ENCODE results near the gene GP5. TPM values are rescaled to one million over a fixed set of nuclear protein-coding genes. Genes with fewer than 3 reads are reported as not detected.

GP5 gene
- total RNA-seq, 1 experiment from 2014 or later, result 0.15 TPM

DNA sequence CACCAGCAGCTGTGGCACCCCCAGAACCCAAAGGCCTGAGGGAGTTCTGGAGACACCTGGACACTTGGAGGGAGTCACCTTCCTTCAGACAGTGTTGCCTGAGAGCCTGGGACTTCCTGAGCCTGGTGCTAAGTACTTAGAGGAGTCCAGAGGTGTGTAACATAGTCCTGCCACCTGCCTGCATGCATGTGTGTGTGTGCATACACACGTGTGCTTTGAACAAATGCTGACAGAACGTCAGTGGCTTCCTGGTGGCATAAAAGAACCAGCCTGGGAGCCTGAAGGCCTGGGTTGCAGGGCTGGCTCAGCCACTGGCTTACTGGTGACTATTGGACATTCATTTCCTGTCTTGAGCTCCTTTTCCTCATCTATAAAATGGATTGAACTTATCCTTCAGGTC, 44.8 kb downstream of the GP5 start:
- no peak overlapping the region for H2AFZ ChIP-seq (ENCODE audit: low read depth, low read length, poor library complexity, severe bottlenecking)
- H3K9me3 ChIP-seq (ENCODE audit: control insufficient read depth in 1 of 2, insufficient read depth in 1 of 2, low read depth in 1 of 2, low read length in 2 of 2), result no peaks in the 10 kb centered on the region
- no TSS peak for BruUV-seq (replicated peaks)
- no peaks in the 10 kb centered on the region for H3K36me3 ChIP-seq (ENCODE audit: control insufficient read depth in 1 of 2, insufficient read depth in 2 of 2, low read length in 2 of 2)
- no peak overlapping the region for H3K4me3 ChIP-seq (replicated peaks in 1 of 2; ENCODE audit: low read depth in 1 of 2, low read length in 2 of 2)
- H3K27me3 ChIP-seq (ENCODE audit: insufficient read depth, low read length), result peaks cover 5% of the 10 kb centered on the region; the same call in 1 of the 2 replicates
- no peak for TF ChIP-seq SRF (IDR thresholded peaks at IDR 0.05; ENCODE audit: low read depth)
- TF ChIP-seq TCF7L2 (IDR thresholded peaks at IDR 0.05; ENCODE audit: borderline replicate concordance, extremely low read depth, insufficient read depth, insufficient read length), result no peak
- TF ChIP-seq SIN3A (IDR thresholded peaks at IDR 0.05; ENCODE audit: low read depth), result no peak
- no peak for TF ChIP-seq FOSL1 (IDR thresholded peaks at IDR 0.05; ENCODE audit: low read depth)
- no peak for TF ChIP-seq YY1 (IDR thresholded peaks at IDR 0.05; ENCODE audit: extremely low read depth, insufficient replicate concordance, low read depth, low read length)
- no peak for TF ChIP-seq RAD21 (IDR thresholded peaks at IDR 0.05; ENCODE audit: low read depth)
- TF ChIP-seq POLR2A (IDR thresholded peaks at IDR 0.05; ENCODE audit: borderline replicate concordance, extremely low read depth, insufficient read depth, insufficient read length), result no peak
- no peak for TF ChIP-seq JUND (IDR thresholded peaks at IDR 0.05)
- TF ChIP-seq, protein P1, sequence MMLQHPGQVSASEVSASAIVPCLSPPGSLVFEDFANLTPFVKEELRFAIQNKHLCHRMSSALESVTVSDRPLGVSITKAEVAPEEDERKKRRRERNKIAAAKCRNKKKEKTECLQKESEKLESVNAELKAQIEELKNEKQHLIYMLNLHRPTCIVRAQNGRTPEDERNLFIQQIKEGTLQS (IDR thresholded peaks at IDR 0.05), result no peak
- TF ChIP-seq, protein P2, sequence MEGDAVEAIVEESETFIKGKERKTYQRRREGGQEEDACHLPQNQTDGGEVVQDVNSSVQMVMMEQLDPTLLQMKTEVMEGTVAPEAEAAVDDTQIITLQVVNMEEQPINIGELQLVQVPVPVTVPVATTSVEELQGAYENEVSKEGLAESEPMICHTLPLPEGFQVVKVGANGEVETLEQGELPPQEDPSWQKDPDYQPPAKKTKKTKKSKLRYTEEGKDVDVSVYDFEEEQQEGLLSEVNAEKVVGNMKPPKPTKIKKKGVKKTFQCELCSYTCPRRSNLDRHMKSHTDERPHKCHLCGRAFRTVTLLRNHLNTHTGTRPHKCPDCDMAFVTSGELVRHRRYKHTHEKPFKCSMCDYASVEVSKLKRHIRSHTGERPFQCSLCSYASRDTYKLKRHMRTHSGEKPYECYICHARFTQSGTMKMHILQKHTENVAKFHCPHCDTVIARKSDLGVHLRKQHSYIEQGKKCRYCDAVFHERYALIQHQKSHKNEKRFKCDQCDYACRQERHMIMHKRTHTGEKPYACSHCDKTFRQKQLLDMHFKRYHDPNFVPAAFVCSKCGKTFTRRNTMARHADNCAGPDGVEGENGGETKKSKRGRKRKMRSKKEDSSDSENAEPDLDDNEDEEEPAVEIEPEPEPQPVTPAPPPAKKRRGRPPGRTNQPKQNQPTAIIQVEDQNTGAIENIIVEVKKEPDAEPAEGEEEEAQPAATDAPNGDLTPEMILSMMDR (IDR thresholded peaks at IDR 0.05 in 2 of 3, conservative IDR thresholded peaks at IDR 0.05 in 1 of 3; ENCODE audit: borderline replicate concordance in 1 of 3, insufficient read depth in 1 of 3, low read depth in 2 of 3, low read length in 2 of 3), result no peak
- TF ChIP-seq, protein P3, sequence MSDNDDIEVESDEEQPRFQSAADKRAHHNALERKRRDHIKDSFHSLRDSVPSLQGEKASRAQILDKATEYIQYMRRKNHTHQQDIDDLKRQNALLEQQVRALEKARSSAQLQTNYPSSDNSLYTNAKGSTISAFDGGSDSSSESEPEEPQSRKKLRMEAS (IDR thresholded peaks at IDR 0.05), result no peak
- no peak for TF ChIP-seq POLR2AphosphoS5 (IDR thresholded peaks at IDR 0.05; ENCODE audit: low read depth, low read length)
- TF ChIP-seq CEBPB (IDR thresholded peaks at IDR 0.05; ENCODE audit: low read depth), result no peak
- no peak for TF ChIP-seq EZH2phosphoT487 (IDR thresholded peaks at IDR 0.05; ENCODE audit: borderline replicate concordance)
- no peak for TF ChIP-seq ZFX (IDR thresholded peaks at IDR 0.05)
- TF ChIP-seq ELF1 (IDR thresholded peaks at IDR 0.05; ENCODE audit: borderline replicate concordance, low read depth), result no peak
- TF ChIP-seq EGR1 (IDR thresholded peaks at IDR 0.05; ENCODE audit: low read depth), result no peak
- TF ChIP-seq, protein P4, sequence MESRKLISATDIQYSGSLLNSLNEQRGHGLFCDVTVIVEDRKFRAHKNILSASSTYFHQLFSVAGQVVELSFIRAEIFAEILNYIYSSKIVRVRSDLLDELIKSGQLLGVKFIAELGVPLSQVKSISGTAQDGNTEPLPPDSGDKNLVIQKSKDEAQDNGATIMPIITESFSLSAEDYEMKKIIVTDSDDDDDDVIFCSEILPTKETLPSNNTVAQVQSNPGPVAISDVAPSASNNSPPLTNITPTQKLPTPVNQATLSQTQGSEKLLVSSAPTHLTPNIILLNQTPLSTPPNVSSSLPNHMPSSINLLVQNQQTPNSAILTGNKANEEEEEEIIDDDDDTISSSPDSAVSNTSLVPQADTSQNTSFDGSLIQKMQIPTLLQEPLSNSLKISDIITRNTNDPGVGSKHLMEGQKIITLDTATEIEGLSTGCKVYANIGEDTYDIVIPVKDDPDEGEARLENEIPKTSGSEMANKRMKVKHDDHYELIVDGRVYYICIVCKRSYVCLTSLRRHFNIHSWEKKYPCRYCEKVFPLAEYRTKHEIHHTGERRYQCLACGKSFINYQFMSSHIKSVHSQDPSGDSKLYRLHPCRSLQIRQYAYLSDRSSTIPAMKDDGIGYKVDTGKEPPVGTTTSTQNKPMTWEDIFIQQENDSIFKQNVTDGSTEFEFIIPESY (IDR thresholded peaks at IDR 0.05; ENCODE audit: extremely low read depth, insufficient replicate concordance, low read length), result no peak
- TF ChIP-seq, protein P5, sequence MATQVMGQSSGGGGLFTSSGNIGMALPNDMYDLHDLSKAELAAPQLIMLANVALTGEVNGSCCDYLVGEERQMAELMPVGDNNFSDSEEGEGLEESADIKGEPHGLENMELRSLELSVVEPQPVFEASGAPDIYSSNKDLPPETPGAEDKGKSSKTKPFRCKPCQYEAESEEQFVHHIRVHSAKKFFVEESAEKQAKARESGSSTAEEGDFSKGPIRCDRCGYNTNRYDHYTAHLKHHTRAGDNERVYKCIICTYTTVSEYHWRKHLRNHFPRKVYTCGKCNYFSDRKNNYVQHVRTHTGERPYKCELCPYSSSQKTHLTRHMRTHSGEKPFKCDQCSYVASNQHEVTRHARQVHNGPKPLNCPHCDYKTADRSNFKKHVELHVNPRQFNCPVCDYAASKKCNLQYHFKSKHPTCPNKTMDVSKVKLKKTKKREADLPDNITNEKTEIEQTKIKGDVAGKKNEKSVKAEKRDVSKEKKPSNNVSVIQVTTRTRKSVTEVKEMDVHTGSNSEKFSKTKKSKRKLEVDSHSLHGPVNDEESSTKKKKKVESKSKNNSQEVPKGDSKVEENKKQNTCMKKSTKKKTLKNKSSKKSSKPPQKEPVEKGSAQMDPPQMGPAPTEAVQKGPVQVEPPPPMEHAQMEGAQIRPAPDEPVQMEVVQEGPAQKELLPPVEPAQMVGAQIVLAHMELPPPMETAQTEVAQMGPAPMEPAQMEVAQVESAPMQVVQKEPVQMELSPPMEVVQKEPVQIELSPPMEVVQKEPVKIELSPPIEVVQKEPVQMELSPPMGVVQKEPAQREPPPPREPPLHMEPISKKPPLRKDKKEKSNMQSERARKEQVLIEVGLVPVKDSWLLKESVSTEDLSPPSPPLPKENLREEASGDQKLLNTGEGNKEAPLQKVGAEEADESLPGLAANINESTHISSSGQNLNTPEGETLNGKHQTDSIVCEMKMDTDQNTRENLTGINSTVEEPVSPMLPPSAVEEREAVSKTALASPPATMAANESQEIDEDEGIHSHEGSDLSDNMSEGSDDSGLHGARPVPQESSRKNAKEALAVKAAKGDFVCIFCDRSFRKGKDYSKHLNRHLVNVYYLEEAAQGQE (IDR thresholded peaks at IDR 0.05; ENCODE audit: low read depth), result no peak
- H3K4me1 ChIP-seq (ENCODE audit: control insufficient read depth in 1 of 2, insufficient read depth in 2 of 2, low read length in 2 of 2), result peaks cover 8 to 14% of the 10 kb centered on the region in 2 experiments
- DNase-seq (ENCODE audit: low read depth, low spot score) (no peak), ATAC-seq (no peak)
- CTCF ChIA-PET, result no interaction called here
- POLR2A ChIA-PET, result no interaction called here
- H3K79me2 ChIP-seq (ENCODE audit: insufficient read depth, low read length), result no peaks in the 10 kb centered on the region
- no peak overlapping the region for H3K4me2 ChIP-seq (ENCODE audit: low read length)
- no peaks in the 10 kb centered on the region for H4K20me1 ChIP-seq (ENCODE audit: insufficient read depth)
- H3K27ac ChIP-seq (ENCODE audit: low read depth, low read length), result no peak overlapping the region
- RAD21 ChIA-PET (ENCODE audit: low non-redundant PET in 1 of 2, low total read pairs in 2 of 2, uncharacterized antibody in 2 of 2, unreplicated experiment in 2 of 2), result no interaction called here
- H3K9ac ChIP-seq (ENCODE audit: low read length), result no peak overlapping the region
- intact Hi-C loops (cut with micrococcal nuclease), result no loop called here
- H3K9me2 ChIP-seq (ENCODE audit: insufficient read depth), result no peaks in the 10 kb centered on the region
